Activated naive CD8-positive, alpha-beta T cell treated with anti-CD3 and anti-CD28 coated beads for 36 hours (primary cell): ENCODE data around the gene VHLL. TPM values are rescaled to one million over a fixed set of nuclear protein-coding genes. Genes with fewer than 3 reads are reported as not detected.

Experiments
- DNase-seq: peaks from one replicate; pipeline ENCODE4 v3.0.0; 2021
- H3K27ac Mint-ChIP-seq: one replicate; pipeline ENCODE4 v1.8.0; 2022; ENCODE audit warnings: mild to moderate bottlenecking, moderate library complexity, mixed read lengths
- H3K27me3 Mint-ChIP-seq: one replicate; pipeline ENCODE4 v1.8.0; 2022; ENCODE audit warnings: mild to moderate bottlenecking, mixed read lengths
- H3K36me3 Mint-ChIP-seq: one replicate; pipeline ENCODE4 v1.8.0; 2021; ENCODE audit warnings: mild to moderate bottlenecking, mixed read lengths
- H3K4me1 Mint-ChIP-seq: one replicate; pipeline ENCODE4 v1.8.0; 2021; ENCODE audit warnings: mixed read lengths
- H3K4me3 Mint-ChIP-seq: one replicate; pipeline ENCODE4 v1.8.0; 2022; ENCODE audit warnings: mild to moderate bottlenecking, moderate library complexity, mixed read lengths
- H3K9me3 Mint-ChIP-seq: one replicate; pipeline ENCODE4 v1.8.0; 2022; ENCODE audit warnings: mixed read lengths
- total RNA-seq, 2 experiments: library from RNA; stranded (reverse); gene quantifications; one replicate each; pipeline ENCODE4 v1.2.3, GENCODE V29; 2021

Gene VHLL
- total RNA-seq, 2 experiments from 2014 or later = not detected

DNA sequence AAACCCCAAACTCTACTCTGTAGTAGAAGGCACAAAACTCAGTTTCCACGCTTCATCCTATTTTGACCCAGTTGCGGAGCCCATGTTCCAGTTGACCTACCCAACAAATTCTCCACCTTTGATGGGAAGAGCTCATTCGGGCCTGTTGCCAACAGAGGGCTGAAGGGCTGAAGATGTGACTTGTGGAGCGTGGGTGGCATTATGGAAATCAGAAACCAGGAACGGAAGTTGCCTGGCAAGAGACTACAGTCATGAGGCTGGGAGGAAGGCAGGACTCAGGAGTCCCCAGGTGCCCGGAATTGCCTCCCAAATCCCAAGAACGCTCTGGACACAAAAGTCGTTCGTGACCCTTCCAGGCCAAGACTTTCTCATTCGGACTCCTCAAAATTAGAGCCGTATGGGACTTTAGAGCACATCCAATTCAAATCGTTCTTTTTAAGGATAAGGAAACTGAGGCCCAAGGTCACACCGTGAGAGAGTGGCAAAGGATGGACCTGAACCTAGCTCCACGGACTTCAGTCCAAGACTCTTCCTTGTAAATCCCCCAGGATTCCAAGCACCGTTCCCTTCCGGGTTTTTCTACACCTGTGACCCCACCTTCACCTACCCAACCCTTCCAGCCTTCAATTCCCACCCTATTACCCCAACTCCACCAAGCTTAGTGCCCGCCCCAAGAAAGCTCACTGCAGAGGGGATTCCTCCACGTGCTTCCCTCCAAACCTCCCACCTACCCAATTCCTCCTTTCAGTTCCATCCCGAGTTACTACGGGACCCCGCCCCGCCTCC lies 17.2 kb downstream of the VHLL start:
- Mint-ChIP-seq H3K27me3 (peaks cover 3% of the 10 kb centered on the region), H3K4me1 (peaks cover 31% of the 10 kb centered on the region), H3K36me3 (peaks cover 30% of the 10 kb centered on the region), H3K4me3 (peak overlapping the region; percentile 98), H3K9me3 (no peaks in the 10 kb centered on the region), H3K27ac (peak overlapping the region; percentile 96)
- DNase-seq = peak; percentile 39

- peak; percentile 66 for DNase-seq
- Mint-ChIP-seq H3K36me3 (peaks cover 30% of the 10 kb centered on the region), H3K27ac (peak overlapping the region; percentile 96), H3K4me1 (peaks cover 31% of the 10 kb centered on the region), H3K4me3 (peak overlapping the region; percentile 98), H3K27me3 (peaks cover 3% of the 10 kb centered on the region), H3K9me3 (no peaks in the 10 kb centered on the region)
These were observed 17.8 kb downstream of the VHLL start for GRCh38 chr1:156281281-156281680.

DNA sequence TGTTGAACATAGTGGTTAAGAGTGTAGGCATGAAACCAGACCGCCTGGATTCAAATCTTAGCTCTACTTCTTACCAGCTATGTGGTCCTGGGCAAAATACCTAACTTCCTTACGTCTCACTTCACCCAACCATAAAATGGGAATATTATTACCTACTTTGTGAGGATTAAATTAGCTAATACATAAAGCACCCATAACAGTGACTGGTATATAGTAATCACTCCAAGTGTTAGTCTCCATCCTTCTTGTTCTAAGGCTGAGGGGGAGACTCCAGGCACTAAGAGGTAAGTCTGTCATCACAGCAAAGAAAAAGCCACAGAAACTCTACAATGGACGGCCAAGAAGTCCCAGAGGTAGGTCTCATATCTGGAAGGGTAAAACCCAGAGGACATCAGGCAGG lies 19.3 kb downstream of the VHLL start:
- peaks cover 29% of the 10 kb centered on the region for H3K4me1 Mint-ChIP-seq
- no peak for DNase-seq
- H3K4me3 Mint-ChIP-seq = peak overlapping the region; percentile 98
- peaks cover 3% of the 10 kb centered on the region for H3K27me3 Mint-ChIP-seq
- no peaks in the 10 kb centered on the region for H3K9me3 Mint-ChIP-seq
- peaks cover 34% of the 10 kb centered on the region for H3K36me3 Mint-ChIP-seq
- H3K27ac Mint-ChIP-seq = no peak overlapping the region

DNA sequence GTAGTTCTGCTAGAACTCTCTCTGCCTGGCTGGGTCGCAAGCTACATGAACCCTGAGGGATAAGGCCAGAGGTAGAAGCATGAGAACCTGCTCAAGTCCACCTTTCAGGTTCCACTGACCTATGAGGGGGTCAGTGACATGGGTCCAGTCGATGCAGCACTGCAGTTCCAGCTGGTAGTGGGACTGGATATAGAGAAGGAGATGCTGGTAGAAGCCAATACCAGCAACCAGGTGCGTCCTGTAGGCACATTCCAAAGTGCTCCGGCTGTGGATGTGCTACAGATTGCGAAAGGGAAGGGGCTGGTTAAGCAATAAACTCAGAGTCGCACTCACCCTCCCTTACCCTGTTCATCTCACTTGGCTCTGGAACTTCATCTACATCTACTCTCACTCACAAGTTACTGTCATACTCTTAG lies 22.1 kb downstream of the VHLL start:
- no peak overlapping the region for H3K4me3 Mint-ChIP-seq
- H3K27ac Mint-ChIP-seq = no peak overlapping the region
- DNase-seq = no peak
- peaks cover 42% of the 10 kb centered on the region for H3K36me3 Mint-ChIP-seq
- no peaks in the 10 kb centered on the region for H3K9me3 Mint-ChIP-seq
- H3K27me3 Mint-ChIP-seq = no peaks in the 10 kb centered on the region
- H3K4me1 Mint-ChIP-seq = peaks cover 15% of the 10 kb centered on the region

DNA sequence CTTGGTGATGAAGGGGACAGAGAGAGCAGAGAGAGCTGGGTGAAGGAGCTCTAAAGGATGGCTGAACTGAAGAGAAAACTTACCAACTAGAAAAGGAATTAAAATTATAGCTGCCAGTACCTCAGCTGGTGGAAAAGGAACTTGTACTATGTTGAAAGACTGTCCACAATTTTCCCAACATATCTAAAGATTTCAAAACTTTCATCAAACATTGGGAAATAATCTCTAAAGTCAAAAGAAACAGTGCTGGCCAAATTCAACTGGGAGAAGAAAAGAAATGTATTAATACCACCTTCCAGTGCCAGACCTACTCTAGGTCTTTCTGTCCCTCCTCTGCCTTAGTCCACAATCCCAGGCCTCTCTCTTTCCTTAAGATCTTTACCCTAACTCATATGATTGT lies 22.6 kb downstream of the VHLL start:
- no peaks in the 10 kb centered on the region for H3K9me3 Mint-ChIP-seq
- no peaks in the 10 kb centered on the region for H3K27me3 Mint-ChIP-seq
- H3K36me3 Mint-ChIP-seq = peaks cover 41% of the 10 kb centered on the region
- H3K4me3 Mint-ChIP-seq = no peak overlapping the region
- peaks cover 14% of the 10 kb centered on the region for H3K4me1 Mint-ChIP-seq
- DNase-seq = no peak
- H3K27ac Mint-ChIP-seq = no peak overlapping the region

DNA sequence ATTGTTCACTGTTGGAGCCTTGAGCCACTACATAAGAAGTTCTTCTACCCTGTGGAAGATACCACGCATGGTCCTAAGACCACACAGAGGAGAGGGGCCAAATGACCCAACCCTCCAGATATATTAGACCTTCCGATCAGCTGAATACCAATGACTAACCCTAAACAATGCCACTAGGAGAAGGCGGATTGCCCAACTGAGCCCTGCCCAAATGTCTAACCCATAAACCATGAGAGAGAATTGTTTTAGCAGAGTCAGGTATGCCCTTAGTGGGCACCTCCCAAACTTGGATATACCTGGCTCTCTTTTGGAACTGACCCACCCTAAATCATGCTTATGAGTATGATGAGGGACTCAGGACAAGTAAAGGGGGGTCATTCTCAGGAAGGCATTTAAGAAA lies 28.8 kb downstream of the VHLL start:
- Mint-ChIP-seq H3K27ac (no peak overlapping the region), H3K9me3 (no peaks in the 10 kb centered on the region), H3K4me1 (no peaks in the 10 kb centered on the region), H3K4me3 (no peak overlapping the region), H3K27me3 (no peaks in the 10 kb centered on the region), H3K36me3 (peaks cover 33% of the 10 kb centered on the region)
- DNase-seq = no peak

GRCh38 chr1:156268336-156268735 lies 30.8 kb downstream of the VHLL start:
- no peaks in the 10 kb centered on the region for H3K9me3 Mint-ChIP-seq
- DNase-seq = no peak
- H3K4me1 Mint-ChIP-seq = no peaks in the 10 kb centered on the region
- H3K27ac Mint-ChIP-seq = no peak overlapping the region
- peaks cover 37% of the 10 kb centered on the region for H3K36me3 Mint-ChIP-seq
- no peaks in the 10 kb centered on the region for H3K27me3 Mint-ChIP-seq
- H3K4me3 Mint-ChIP-seq = no peak overlapping the region

GRCh38 chr1:156266051-156266450 lies 33.1 kb downstream of the VHLL start:
- no peaks in the 10 kb centered on the region for H3K27me3 Mint-ChIP-seq
- H3K36me3 Mint-ChIP-seq = peaks cover 40% of the 10 kb centered on the region
- DNase-seq = no peak
- no peaks in the 10 kb centered on the region for H3K9me3 Mint-ChIP-seq
- no peak overlapping the region for H3K4me3 Mint-ChIP-seq
- no peak overlapping the region for H3K27ac Mint-ChIP-seq
- no peaks in the 10 kb centered on the region for H3K4me1 Mint-ChIP-seq

- Mint-ChIP-seq H3K27me3 (no peaks in the 10 kb centered on the region), H3K27ac (no peak overlapping the region), H3K4me1 (peaks cover 3% of the 10 kb centered on the region), H3K4me3 (no peak overlapping the region), H3K9me3 (no peaks in the 10 kb centered on the region), H3K36me3 (peaks cover 51% of the 10 kb centered on the region)
- DNase-seq = no peak
These were observed 35.8 kb downstream of the VHLL start for GRCh38 chr1:156263288-156263655.

- no peak for DNase-seq
- Mint-ChIP-seq H3K4me3 (no peak overlapping the region), H3K27me3 (no peaks in the 10 kb centered on the region), H3K9me3 (no peaks in the 10 kb centered on the region), H3K4me1 (peaks cover 3% of the 10 kb centered on the region), H3K36me3 (peaks cover 51% of the 10 kb centered on the region), H3K27ac (no peak overlapping the region)
These were observed 36.4 kb downstream of the VHLL start for GRCh38 chr1:156262461-156263287.

- Mint-ChIP-seq H3K27me3 (no peaks in the 10 kb centered on the region), H3K4me1 (peaks cover 3% of the 10 kb centered on the region), H3K36me3 (peaks cover 43% of the 10 kb centered on the region), H3K4me3 (no peak overlapping the region), H3K9me3 (no peaks in the 10 kb centered on the region), H3K27ac (peak overlapping the region; percentile 47)
- DNase-seq = no peak
These were observed 38.2 kb downstream of the VHLL start for GRCh38 chr1:156260896-156261295.

GRCh38 chr1:156259805-156260204 lies 39.3 kb downstream of the VHLL start:
- H3K36me3 Mint-ChIP-seq = peaks cover 36% of the 10 kb centered on the region
- no peak overlapping the region for H3K4me3 Mint-ChIP-seq
- no peaks in the 10 kb centered on the region for H3K27me3 Mint-ChIP-seq
- no peak for DNase-seq
- no peaks in the 10 kb centered on the region for H3K9me3 Mint-ChIP-seq
- H3K27ac Mint-ChIP-seq = no peak overlapping the region
- H3K4me1 Mint-ChIP-seq = peaks cover 3% of the 10 kb centered on the region

- H3K4me1 Mint-ChIP-seq = peaks cover 3% of the 10 kb centered on the region
- no peaks in the 10 kb centered on the region for H3K27me3 Mint-ChIP-seq
- H3K36me3 Mint-ChIP-seq = peaks cover 31% of the 10 kb centered on the region
- no peak overlapping the region for H3K27ac Mint-ChIP-seq
- H3K4me3 Mint-ChIP-seq = no peak overlapping the region
- no peak for DNase-seq
- no peaks in the 10 kb centered on the region for H3K9me3 Mint-ChIP-seq
These were observed 40.2 kb downstream of the VHLL start for GRCh38 chr1:156258859-156259258.

DNA sequence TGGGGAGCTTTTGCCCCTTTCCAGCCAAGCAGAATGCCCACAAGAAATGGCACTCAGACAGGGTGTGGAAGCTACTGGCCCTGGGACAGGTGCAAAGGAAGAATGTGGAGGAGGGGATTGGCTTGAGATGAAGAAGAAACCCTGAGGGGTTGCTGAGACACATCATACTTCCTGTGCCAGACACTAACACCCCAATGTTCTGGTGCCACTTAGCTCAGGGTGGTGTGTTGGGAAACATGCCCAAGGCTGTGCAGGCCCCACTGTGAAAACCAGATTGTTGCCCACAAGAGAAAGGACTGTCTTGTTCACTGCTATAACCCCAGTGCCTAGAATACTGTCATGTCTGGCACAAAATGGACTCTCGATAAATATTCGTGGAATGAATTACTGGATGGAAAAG lies 41.4 kb downstream of the VHLL start:
- H3K27me3 Mint-ChIP-seq = no peaks in the 10 kb centered on the region
- no peak for DNase-seq
- no peaks in the 10 kb centered on the region for H3K9me3 Mint-ChIP-seq
- H3K4me3 Mint-ChIP-seq = no peak overlapping the region
- peaks cover 3% of the 10 kb centered on the region for H3K4me1 Mint-ChIP-seq
- H3K36me3 Mint-ChIP-seq = peaks cover 21% of the 10 kb centered on the region
- no peak overlapping the region for H3K27ac Mint-ChIP-seq

GRCh38 chr1:156253634-156254033 lies 45.5 kb downstream of the VHLL start:
- Mint-ChIP-seq H3K4me1 (no peaks in the 10 kb centered on the region), H3K27ac (peak overlapping the region; percentile 5), H3K27me3 (no peaks in the 10 kb centered on the region), H3K4me3 (no peak overlapping the region), H3K36me3 (peaks cover 13% of the 10 kb centered on the region), H3K9me3 (no peaks in the 10 kb centered on the region)
- DNase-seq = no peak
